Activated CD8-positive, alpha-beta memory T cell treated with anti-CD3 and anti-CD28 coated beads, Interleukin-2, amount 50 U/mL, for 48 hours (primary cell): ENCODE measurements around the gene GPHN.
"Not testable (repeated sequence)": the region's sequence is repeated elsewhere in the genome, so short reads cannot be mapped to it uniquely, and the experiment has no call there.

Source experiments
- DNase-seq: peaks from one replicate; pipeline ENCODE4 v3.0.0-alpha.2; 2020

The GPHN gene

GRCh38 chr14:66503532-66503931 is 4.4 kb upstream of the GPHN start:
- DNase-seq = no peak

GRCh38 chr14:66507181-66507721 is 696 bp upstream of the GPHN start:
- no peak for DNase-seq

- no peak for DNase-seq
These were observed 549 bp downstream of the GPHN start for GRCh38 chr14:66508547-66508845.

GRCh38 chr14:66508846-66509621 is 1.1 kb downstream of the GPHN start:
- DNase-seq = peak; percentile 77

- no peak for DNase-seq
These were observed 1.9 kb downstream of the GPHN start for GRCh38 chr14:66509874-66510273.

- DNase-seq = no peak
These were observed 3.9 kb downstream of the GPHN start for GRCh38 chr14:66511849-66512248.

- no peak for DNase-seq
These were observed 6.3 kb downstream of the GPHN start for GRCh38 chr14:66514213-66514612.

- DNase-seq = no peak
These were observed 22.6 kb downstream of the GPHN start for GRCh38 chr14:66530526-66530925.

GRCh38 chr14:66539034-66539433 is 31.1 kb downstream of the GPHN start:
- DNase-seq = no peak

- DNase-seq = no peak
These were observed 32.1 kb downstream of the GPHN start for GRCh38 chr14:66540038-66540437.

- DNase-seq = no peak
These were observed 33.7 kb downstream of the GPHN start for GRCh38 chr14:66541627-66542026.

GRCh38 chr14:66543996-66544395 is 36.0 kb downstream of the GPHN start:
- DNase-seq = no peak

GRCh38 chr14:66545191-66545590 is 37.2 kb downstream of the GPHN start:
- not testable (repeated sequence) for DNase-seq

GRCh38 chr14:66545751-66546150 is 37.8 kb downstream of the GPHN start:
- DNase-seq = not testable (repeated sequence)

- no peak for DNase-seq
These were observed 55.8 kb downstream of the GPHN start for GRCh38 chr14:66563731-66564130.

GRCh38 chr14:66568220-66568619 is 60.3 kb downstream of the GPHN start:
- DNase-seq = no peak

- DNase-seq = no peak
These were observed 64.9 kb downstream of the GPHN start for GRCh38 chr14:66572826-66573225.

GRCh38 chr14:66575014-66575413 is 67.1 kb downstream of the GPHN start:
- no peak for DNase-seq

GRCh38 chr14:66575939-66576338 is 68.0 kb downstream of the GPHN start:
- DNase-seq = no peak

- DNase-seq = not testable (repeated sequence)
These were observed 79.8 kb downstream of the GPHN start for GRCh38 chr14:66587753-66588152.

GRCh38 chr14:66595394-66595793 is 87.4 kb downstream of the GPHN start:
- DNase-seq = no peak

GRCh38 chr14:66596241-66596985 is 88.5 kb downstream of the GPHN start:
- no peak for DNase-seq

- DNase-seq = no peak
These were observed 92.5 kb downstream of the GPHN start for GRCh38 chr14:66600416-66600815.

GRCh38 chr14:66601932-66602578 is 94.1 kb downstream of the GPHN start:
- no peak for DNase-seq
